ENCODE measurements around the gene KCNB1. TPM values are rescaled to one million over a fixed set of nuclear protein-coding genes. Genes with fewer than 3 reads are reported as not detected.
A peak's percentile ranks its signal among the peaks of the same experiment; 100 is the strongest.

KCNB1 gene
- polyA plus RNA-seq, 3 donors from 2014 or later, result not detected

DNA sequence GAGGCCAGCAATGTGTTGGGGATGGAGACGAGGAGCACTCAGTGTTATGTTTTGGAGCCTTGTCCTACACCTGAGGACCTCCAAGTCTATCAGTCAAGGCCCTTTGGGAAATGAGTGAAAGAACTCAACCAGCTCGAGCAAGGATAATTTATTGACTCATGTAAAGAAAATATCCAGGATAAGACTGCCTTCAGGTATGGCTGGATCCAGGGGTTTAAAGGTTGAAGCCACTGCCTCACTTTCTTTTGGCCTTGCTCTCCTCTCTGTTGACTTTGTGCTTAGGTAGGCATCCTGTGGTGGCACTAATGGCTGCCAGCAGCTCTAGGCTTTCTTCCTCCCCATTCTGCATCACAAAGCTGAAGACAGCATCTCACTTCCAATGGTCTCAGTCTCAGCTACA, 138.3 kb downstream of the KCNB1 start:
- no peak for DNase-seq
- Mint-ChIP-seq H3K36me3 (no peaks in the 10 kb centered on the region), H3K9me3 (no peaks in the 10 kb centered on the region)

DNA sequence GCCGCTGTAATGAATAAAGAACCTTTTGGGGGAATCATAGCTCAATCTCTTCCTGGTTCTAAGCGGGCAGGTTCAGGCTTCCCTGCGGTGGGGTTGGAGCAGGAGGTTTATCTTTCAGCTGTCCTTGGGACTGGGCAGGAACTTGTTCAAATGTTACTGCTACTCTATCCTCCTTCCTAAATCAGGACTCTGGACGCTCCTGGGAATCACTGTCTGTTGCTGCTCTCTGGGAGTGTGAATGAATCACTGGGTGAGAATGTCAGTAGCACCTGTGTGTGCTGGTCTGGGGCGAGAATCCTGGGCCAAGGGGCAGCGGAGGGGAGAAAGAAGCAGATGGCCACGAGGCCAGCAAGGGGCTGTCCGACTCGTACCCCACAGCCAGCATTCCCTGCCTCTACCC, 139.2 kb downstream of the KCNB1 start:
- DNase-seq, result no peak
- H3K9me3 Mint-ChIP-seq, result no peaks in the 10 kb centered on the region

More for the DNA sequence above, 138.3 kb downstream of the KCNB1 start:
- no peak overlapping the region for H3K4me3 Mint-ChIP-seq
- no peaks in the 10 kb centered on the region for H3K4me1 Mint-ChIP-seq
- H3K27ac Mint-ChIP-seq, result no peak overlapping the region
- peaks cover 2 to 15% (median 7%) of the 10 kb centered on the region in 3 donors for H3K27me3 Mint-ChIP-seq (ENCODE audit: low read depth in 3 of 3)

DNA sequence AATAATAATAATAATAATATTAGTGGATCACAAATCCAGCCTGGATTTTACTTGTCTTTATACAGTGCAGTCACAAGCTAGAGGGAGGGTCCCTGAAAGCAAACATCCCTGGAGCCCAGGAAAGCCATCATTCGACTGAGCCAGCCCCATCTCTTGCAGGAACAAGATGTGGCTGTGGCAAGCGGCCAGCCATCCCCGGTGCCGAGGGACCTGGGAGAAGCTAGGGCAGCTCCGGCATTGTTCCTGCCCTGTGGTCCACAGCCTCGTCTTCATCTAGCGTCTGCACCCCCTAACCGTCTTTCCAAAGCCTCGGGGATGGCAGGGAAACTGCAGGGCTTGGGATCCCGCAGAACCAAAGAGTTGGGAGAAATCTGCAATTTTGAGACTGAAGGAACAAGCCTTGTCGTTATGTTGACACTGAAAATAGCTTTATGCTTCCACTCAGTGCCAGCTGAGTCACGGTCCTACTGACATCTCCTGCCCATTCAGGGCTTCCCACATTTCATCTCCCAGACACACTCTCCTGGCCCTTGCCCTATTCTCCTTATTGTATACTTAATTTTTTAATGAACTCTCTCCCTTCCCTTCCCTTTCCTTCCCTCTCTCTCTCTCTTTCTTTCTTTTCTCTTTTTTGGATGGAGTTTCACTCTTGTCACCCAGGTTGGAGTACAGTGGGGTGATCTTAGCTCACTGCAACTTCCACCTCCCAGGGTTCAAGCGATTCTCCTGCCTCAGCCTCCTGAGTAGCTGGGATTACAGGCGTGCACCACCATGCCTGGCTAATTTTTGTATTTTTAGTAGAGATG, 142.1 kb downstream of the KCNB1 start:
- Mint-ChIP-seq H3K27ac (no peak overlapping the region), H3K4me3 (no peak overlapping the region), H3K27me3 (ENCODE audit: low read depth in 3 of 3) (peaks cover 0 to 8% (median 0%) of the 10 kb centered on the region in 3 donors), H3K9me3 (no peaks in the 10 kb centered on the region), H3K4me1 (no peaks in the 10 kb centered on the region), H3K36me3 (no peaks in the 10 kb centered on the region)
- DNase-seq, result no peak

More for the DNA sequence above, 139.2 kb downstream of the KCNB1 start:
- Mint-ChIP-seq H3K27ac (no peak overlapping the region), H3K4me1 (no peaks in the 10 kb centered on the region), H3K27me3 (ENCODE audit: low read depth in 3 of 3) (peaks cover 2 to 10% (median 6%) of the 10 kb centered on the region in 3 donors), H3K4me3 (no peak overlapping the region), H3K36me3 (no peaks in the 10 kb centered on the region)

DNA sequence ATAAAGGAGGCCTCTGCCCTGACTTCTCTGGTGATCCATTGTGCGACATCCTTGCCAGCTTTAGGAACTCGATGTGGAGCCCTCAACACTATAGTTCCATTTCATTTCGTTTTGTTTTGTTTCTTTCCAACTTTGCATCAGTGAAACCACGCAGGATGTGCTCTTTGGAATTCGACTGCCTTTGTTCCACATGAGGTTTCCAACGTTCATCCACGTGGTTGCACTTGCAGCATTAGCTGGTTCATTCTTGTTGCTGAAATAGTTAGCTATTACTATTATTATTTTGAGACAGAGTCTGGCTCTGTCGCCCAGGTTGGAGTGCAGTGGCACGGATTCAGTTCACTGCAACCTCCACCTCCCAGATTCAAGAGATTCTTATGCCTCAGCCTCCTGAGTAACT, 143.3 kb downstream of the KCNB1 start:
- no peak overlapping the region for H3K27ac Mint-ChIP-seq
- H3K36me3 Mint-ChIP-seq, result no peaks in the 10 kb centered on the region
- H3K9me3 Mint-ChIP-seq, result no peaks in the 10 kb centered on the region
- H3K27me3 Mint-ChIP-seq (ENCODE audit: low read depth in 3 of 3), result peaks cover 0 to 3% (median 0%) of the 10 kb centered on the region in 3 donors
- DNase-seq, result no peak
- no peak overlapping the region for H3K4me3 Mint-ChIP-seq
- no peaks in the 10 kb centered on the region for H3K4me1 Mint-ChIP-seq

DNA sequence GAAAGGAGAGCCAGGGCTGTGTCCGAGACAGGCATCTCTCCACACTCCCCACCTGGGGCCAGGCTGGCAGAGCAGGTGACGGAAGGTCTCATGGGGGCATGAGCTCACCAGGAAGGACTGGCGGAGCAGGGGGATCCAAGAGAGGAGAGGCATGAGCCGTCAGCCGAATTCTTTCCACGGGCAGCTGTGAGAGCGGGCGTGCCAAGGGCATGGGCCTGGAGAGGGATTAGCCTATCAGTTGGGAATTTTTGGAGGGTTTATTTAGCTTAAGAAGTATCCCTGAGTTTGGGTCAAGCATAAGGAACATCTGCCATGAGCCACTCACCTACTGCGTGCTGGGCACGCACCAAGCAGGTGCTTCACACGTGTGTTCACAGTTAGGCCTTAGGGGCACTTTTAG, 144.4 kb downstream of the KCNB1 start:
- no peaks in the 10 kb centered on the region for H3K36me3 Mint-ChIP-seq
- H3K27ac Mint-ChIP-seq, result no peak overlapping the region
- no peaks in the 10 kb centered on the region for H3K9me3 Mint-ChIP-seq
- DNase-seq, result no peak
- no peaks in the 10 kb centered on the region for H3K4me1 Mint-ChIP-seq
- H3K27me3 Mint-ChIP-seq (ENCODE audit: low read depth in 3 of 3), result peaks cover 4 to 6% (median 6%) of the 10 kb centered on the region in 3 donors
- no peak overlapping the region for H3K4me3 Mint-ChIP-seq

DNA sequence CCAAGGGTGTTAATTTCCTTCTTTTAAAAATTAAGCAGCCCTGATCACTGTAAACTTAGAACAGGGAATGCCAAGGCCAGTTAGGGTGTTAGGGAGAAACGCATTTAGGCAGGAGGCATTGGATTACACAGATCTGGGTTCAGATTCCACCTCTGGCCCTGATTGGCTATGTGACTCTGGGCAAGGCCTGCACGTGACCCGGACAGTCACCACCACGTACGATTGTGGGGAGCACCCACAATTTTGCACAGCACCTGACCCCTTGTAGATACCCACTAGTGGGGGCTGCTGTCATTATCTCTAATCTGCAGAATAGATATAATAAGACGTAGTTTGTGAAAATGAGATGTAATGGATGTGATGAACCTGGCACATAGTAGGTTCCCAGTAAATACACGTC, 145.1 kb downstream of the KCNB1 start:
- Mint-ChIP-seq H3K27ac (no peak overlapping the region), H3K36me3 (no peaks in the 10 kb centered on the region), H3K4me3 (no peak overlapping the region), H3K27me3 (ENCODE audit: low read depth in 3 of 3) (peaks cover 3 to 10% (median 7%) of the 10 kb centered on the region in 3 donors), H3K4me1 (no peaks in the 10 kb centered on the region), H3K9me3 (no peaks in the 10 kb centered on the region)
- DNase-seq, result no peak

DNA sequence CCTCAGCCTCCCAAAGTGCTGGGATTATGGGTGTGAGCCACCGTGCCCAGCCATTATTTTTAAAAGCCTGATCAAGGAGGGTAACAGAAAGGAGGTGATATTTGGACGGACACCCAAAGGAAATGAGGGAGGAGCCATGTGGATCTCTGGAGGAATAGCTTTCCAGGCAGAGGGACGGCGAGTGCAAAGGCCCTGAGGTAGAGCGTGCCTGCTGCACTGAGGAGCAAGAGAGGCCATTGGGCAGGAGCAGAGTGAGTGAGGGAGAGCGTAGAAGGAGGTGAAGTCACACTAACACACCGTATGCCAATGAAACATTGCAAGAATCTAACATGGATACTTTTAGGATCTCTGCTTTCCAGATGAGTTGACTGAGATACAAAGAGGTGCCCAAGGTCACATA, 145.7 kb downstream of the KCNB1 start:
- no peaks in the 10 kb centered on the region for H3K4me1 Mint-ChIP-seq
- peaks cover 3 to 10% (median 7%) of the 10 kb centered on the region in 3 donors for H3K27me3 Mint-ChIP-seq (ENCODE audit: low read depth in 3 of 3)
- no peak overlapping the region for H3K4me3 Mint-ChIP-seq
- H3K9me3 Mint-ChIP-seq, result no peaks in the 10 kb centered on the region
- H3K27ac Mint-ChIP-seq, result no peak overlapping the region
- no peak for DNase-seq
- H3K36me3 Mint-ChIP-seq, result no peaks in the 10 kb centered on the region

DNA sequence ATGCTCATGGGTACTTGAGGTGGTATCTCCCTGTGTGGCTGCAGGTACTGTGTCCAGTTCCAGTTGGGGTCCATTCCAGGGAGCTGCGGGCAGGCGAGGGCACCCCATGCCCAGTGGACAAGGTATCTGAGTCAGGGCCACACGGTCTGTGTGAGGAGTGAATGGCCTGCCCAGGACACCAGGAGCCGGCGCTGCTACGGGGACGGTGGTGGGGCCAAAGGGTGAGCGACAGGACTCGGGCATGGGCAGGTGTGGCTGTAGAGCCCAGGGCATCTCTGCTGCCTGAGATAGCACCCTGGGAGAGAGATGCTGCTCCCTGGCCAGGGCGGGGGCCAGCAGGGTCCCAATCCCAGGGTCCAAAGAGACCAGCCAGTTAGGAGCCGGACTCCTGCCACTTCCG, 147.0 kb downstream of the KCNB1 start:
- Mint-ChIP-seq H3K36me3 (no peaks in the 10 kb centered on the region), H3K9me3 (no peaks in the 10 kb centered on the region), H3K4me1 (no peaks in the 10 kb centered on the region), H3K27me3 (ENCODE audit: low read depth in 3 of 3) (peaks cover 3 to 11% (median 8%) of the 10 kb centered on the region in 3 donors), H3K27ac (no peak overlapping the region), H3K4me3 (no peak overlapping the region)
- DNase-seq, result no peak

DNA sequence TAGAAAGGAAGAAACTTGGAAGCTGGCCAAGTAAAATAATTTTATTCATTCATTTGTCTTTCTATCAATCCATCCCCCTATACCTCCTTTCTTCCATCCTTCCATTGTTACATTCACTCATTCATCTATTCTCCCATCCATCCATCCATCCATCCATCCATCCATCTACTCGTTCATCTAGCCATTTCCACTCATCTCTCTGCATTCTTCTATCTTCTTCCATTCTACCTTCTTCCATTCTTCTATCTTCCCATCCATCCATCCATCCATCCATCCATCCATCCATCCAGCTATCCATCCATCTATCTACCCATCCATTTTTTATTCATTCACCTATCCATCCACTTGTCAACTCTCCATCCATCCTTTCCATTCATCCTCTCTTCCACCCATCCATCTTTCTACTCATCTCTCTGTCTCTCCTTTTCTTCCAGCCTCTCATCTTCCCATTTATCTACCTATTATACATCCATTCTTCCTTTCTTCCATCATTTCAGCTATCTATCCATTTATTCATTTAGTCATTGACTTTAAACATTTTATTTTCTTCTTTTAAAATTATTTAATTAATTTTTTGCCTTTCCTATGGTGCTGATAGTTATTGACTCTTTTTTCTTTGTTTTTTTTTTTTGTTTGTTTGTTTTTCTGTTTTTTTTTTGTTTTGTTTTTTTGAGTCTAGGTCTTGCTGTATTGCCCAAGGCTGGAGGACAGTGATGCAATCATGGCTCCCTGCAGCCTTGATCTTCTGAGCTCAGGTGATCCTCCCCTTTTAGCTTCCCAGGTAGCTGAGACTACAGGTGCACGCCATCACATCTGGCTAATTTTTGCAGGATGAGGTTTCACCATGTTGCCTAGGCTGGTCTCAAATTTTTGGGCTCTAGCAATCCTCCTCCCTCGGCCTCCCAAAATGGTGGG, 151.5 kb downstream of the KCNB1 start:
- Mint-ChIP-seq H3K36me3 (no peaks in the 10 kb centered on the region), H3K4me3 (no peak overlapping the region), H3K27me3 (ENCODE audit: low read depth in 3 of 3) (peaks cover 11 to 15% (median 12%) of the 10 kb centered on the region in 3 donors), H3K9me3 (no peaks in the 10 kb centered on the region), H3K27ac (no peak overlapping the region), H3K4me1 (no peaks in the 10 kb centered on the region)
- no peak for DNase-seq

DNA sequence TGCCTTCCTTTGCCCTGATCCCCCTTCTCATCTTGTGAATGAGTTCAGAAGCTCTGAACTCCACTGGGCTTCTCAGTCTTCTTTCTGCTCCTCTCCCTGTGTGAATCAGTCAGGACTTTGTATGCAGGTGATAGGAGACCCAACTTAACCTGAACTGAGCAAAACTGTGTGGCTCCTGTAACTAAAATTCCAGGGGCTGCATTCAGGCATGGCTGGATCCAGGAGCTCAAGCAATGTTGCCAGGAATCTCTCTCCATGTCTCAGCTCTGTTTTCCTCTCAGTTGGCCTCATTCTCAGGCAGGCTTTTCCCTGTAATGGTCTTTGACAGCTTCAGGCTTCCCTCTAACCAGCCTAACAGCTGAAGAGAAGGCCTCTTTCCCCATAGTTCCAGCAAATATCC, 153.7 kb downstream of the KCNB1 start:
- no peak for DNase-seq
- Mint-ChIP-seq H3K9me3 (no peaks in the 10 kb centered on the region), H3K36me3 (no peaks in the 10 kb centered on the region), H3K4me3 (no peak overlapping the region), H3K27ac (no peak overlapping the region), H3K27me3 (ENCODE audit: low read depth in 3 of 3) (peaks cover 9 to 16% (median 14%) of the 10 kb centered on the region in 3 donors), H3K4me1 (peaks cover 3 to 7% of the 10 kb centered on the region in 2 donors)

DNA sequence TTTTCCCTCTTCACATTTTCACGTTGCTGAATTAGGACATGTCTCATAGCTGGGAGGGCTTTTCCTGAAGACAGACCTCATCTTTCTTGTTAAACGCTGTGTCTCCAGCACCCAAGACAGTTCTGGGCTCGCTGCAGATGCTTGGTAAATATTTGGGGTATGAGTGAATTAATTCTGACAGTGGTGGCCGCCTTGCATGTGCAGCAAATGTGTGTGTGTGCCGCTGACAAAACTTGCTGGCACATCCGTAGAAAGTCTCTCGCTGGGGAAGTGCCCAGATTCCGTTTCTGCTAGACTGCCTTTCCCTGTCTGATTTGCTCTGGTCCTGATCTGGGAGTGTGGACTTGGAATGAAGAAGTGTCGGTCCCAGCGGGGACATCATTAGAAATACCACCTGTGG, 156.4 kb downstream of the KCNB1 start:
- Mint-ChIP-seq H3K27ac (no peak overlapping the region), H3K9me3 (no peaks in the 10 kb centered on the region), H3K4me3 (no peak overlapping the region), H3K4me1 (peaks cover 11 to 20% of the 10 kb centered on the region in 2 donors), H3K36me3 (no peaks in the 10 kb centered on the region), H3K27me3 (ENCODE audit: low read depth in 3 of 3) (peaks cover 4 to 12% (median 11%) of the 10 kb centered on the region in 3 donors)
- DNase-seq, result no peak

DNA sequence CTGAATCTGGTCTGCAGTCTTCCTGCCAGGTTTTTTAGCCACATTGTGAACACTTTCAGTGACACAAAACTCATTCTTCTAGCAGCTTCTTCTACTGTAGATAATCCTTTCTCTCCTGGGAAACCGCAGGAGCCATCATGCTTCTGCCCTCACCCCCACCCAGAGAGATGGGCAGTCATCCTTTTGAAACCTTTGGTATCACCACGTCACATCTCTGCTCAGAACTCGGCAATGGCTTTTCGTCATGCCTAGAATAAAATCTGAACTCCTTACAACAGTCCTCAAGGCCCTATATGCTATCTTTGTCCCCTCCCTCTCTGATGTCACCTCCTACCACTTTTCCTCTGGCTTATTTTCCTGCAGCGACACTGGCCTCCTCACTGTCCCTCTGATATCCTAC, 158.2 kb downstream of the KCNB1 start:
- Mint-ChIP-seq H3K27me3 (ENCODE audit: low read depth in 3 of 3) (peaks cover 6 to 13% (median 13%) of the 10 kb centered on the region in 3 donors), H3K9me3 (no peaks in the 10 kb centered on the region), H3K27ac (peak overlapping the region in 3 of 6 donors; percentile 37 to 77 (median 61)), H3K4me3 (no peak overlapping the region), H3K36me3 (no peaks in the 10 kb centered on the region), H3K4me1 (peaks cover 12 to 20% of the 10 kb centered on the region in 2 donors)
- DNase-seq, result no peak

DNA sequence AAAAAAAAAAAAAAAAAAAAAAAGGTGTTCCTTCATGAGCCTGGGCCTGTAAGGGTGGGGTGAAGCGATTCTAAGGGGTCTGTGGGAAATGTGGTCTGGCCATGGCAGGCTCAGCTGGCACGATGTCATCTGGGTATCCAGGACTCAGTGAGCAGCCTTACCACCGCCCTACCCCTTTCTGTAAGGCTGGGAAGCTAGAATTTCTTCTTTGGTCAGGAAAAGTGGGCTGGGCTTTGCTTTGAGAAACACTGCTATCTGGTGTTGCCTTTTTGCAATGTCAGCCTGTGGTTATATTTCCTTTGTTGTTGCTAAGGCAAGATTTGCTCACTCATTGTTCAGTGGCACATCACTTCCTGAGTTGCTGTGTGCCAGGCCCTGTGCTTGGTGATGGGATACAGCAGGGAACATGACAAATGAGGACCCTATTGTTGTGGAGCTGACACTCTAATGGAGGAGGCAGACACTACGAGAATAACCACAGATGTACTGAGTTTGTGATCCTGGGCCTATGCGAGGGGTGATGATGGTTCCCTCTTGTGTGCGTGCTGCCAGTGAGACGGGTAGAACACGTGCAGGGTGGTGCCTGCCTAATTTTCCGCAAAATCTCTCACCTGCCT, 158.7 kb downstream of the KCNB1 start:
- Mint-ChIP-seq H3K36me3 (no peaks in the 10 kb centered on the region), H3K4me1 (peaks cover 17 to 25% of the 10 kb centered on the region in 2 donors), H3K9me3 (peaks cover 0 to 3% (median 0%) of the 10 kb centered on the region in 6 donors), H3K4me3 (peak overlapping the region in 2 of 5 donors; percentile 1 to 51), H3K27me3 (ENCODE audit: low read depth in 3 of 3) (peaks cover 4 to 17% (median 16%) of the 10 kb centered on the region in 3 donors), H3K27ac (peak overlapping the region in 5 of 6 donors; percentile 54 to 80 (median 61))
- peak; percentile 9 to 48 (median 28) for DNase-seq

All from immature natural killer cell (primary cell).